Measurements from ENCODE around the gene MAN1B1. TPM values are rescaled to one million over a fixed set of nuclear protein-coding genes. Genes with fewer than 3 reads are reported as not detected.

MAN1B1 gene
- total and polyA plus RNA-seq, 4 donors: 19.9 to 31.8 (median 26.5) TPM

GRCh38 chr9:137051145-137051724 lies 35.5 kb upstream of the MAN1B1 start:
- Histone ChIP-seq H3K36me3 (ENCODE audit: control insufficient read depth in 4 of 4, insufficient read depth in 3 of 4, low read depth in 1 of 4, low read length in 3 of 4) (no peaks in the 10 kb centered on the region), H3K9ac (ENCODE audit: low read depth in 1 of 2, low read length in 2 of 2) (no peak overlapping the region), H3K4me3 (ENCODE audit: low read depth in 1 of 3, low read length in 3 of 3) (no peak overlapping the region), H3K9me3 (ENCODE audit: control insufficient read depth in 4 of 4, low read length in 3 of 4) (no peaks in the 10 kb centered on the region), H3K27me3 (ENCODE audit: control insufficient read depth in 4 of 4, insufficient read depth in 4 of 4, low read length in 3 of 4) (peaks cover 0 to 9% (median 7%) of the 10 kb centered on the region in 4 donors), H3K27ac (ENCODE audit: low read depth in 1 of 2, low read length in 2 of 2) (no peak overlapping the region), H3K4me1 (ENCODE audit: control insufficient read depth in 4 of 4, insufficient read depth in 4 of 4, low read length in 3 of 4) (peaks cover 18 to 44% (median 23%) of the 10 kb centered on the region in 4 donors)
- 94% methylated on average over 17 of the region's 17 CpGs for WGBS
- TF ChIP-seq CTCF (IDR thresholded peaks at IDR 0.05; ENCODE audit: low read depth, low read length, missing input control): no peak
- no peak for TF ChIP-seq EGR1 (IDR thresholded peaks at IDR 0.05; ENCODE audit: low read depth in 2 of 2)
- no peak for TF ChIP-seq FOXA2 (IDR thresholded peaks at IDR 0.05)
- no peak for TF ChIP-seq REST (IDR thresholded peaks at IDR 0.05)
- TF ChIP-seq HNF4A (conservative IDR thresholded peaks at IDR 0.05): no peak
- TF ChIP-seq NR2F2 (IDR thresholded peaks at IDR 0.05): no peak
- no peak for TF ChIP-seq ZBTB33 (IDR thresholded peaks at IDR 0.05)
- no peak for TF ChIP-seq JUND (IDR thresholded peaks at IDR 0.05)
- no peak for TF ChIP-seq RAD21 (IDR thresholded peaks at IDR 0.05)
- TF ChIP-seq TAF1 (conservative IDR thresholded peaks at IDR 0.05): no peak
- DNase-seq (ENCODE audit: low spot score): no peak

- no peak for DNase-seq (ENCODE audit: low spot score)
- Histone ChIP-seq H3K4me3 (ENCODE audit: low read depth in 1 of 3, low read length in 3 of 3) (no peak overlapping the region), H3K27ac (ENCODE audit: low read depth in 1 of 2, low read length in 2 of 2) (no peak overlapping the region), H3K27me3 (ENCODE audit: control insufficient read depth in 4 of 4, insufficient read depth in 4 of 4, low read length in 3 of 4) (peaks cover 0 to 9% (median 5%) of the 10 kb centered on the region in 4 donors), H3K36me3 (ENCODE audit: control insufficient read depth in 4 of 4, insufficient read depth in 3 of 4, low read depth in 1 of 4, low read length in 3 of 4) (no peaks in the 10 kb centered on the region), H3K4me1 (ENCODE audit: control insufficient read depth in 4 of 4, insufficient read depth in 4 of 4, low read length in 3 of 4) (peaks cover 21 to 45% (median 27%) of the 10 kb centered on the region in 4 donors), H3K9me3 (ENCODE audit: control insufficient read depth in 4 of 4, low read length in 3 of 4) (no peaks in the 10 kb centered on the region), H3K9ac (ENCODE audit: low read depth in 1 of 2, low read length in 2 of 2) (no peak overlapping the region)
- TF ChIP-seq REST (IDR thresholded peaks at IDR 0.05): no peak
- TF ChIP-seq RAD21 (IDR thresholded peaks at IDR 0.05): no peak
- no peak for TF ChIP-seq RXRA (IDR thresholded peaks at IDR 0.05)
- TF ChIP-seq YY1 (IDR thresholded peaks at IDR 0.05): no peak
- no peak for TF ChIP-seq NR2F2 (IDR thresholded peaks at IDR 0.05)
- 75% methylated on average over 8 of the region's 8 CpGs for WGBS
Measured at GRCh38 chr9:137052293-137052692, 34.5 kb upstream of the MAN1B1 start.
